GM18505 (cell line): ENCODE measurements around the gene OIT3.
"Not testable (repeated sequence)": the region's sequence is repeated elsewhere in the genome, so short reads cannot be mapped to it uniquely, and the experiment has no call there.

Experiments used
- ATAC-seq: cut with Tn5 transposase; IDR thresholded peaks from one replicate; pipeline ENCODE4 v1.9.1; 2021; ENCODE audit not compliant: unreplicated experiment
- POLR2A ChIP-seq: IDR thresholded peaks from 4 replicates; pipeline ENCODE4 v1.6.1; 2011; ENCODE audit warnings: borderline replicate concordance; ENCODE audit not compliant: insufficient read depth, insufficient read length; ENCODE audit errors: extremely low read depth

Gene OIT3

GRCh38 chr10:72885953-72886352, 7.6 kb upstream of the OIT3 start:
- ATAC-seq, result no peak
- TF ChIP-seq POLR2A, result no peak

- ATAC-seq, result no peak
- no peak for TF ChIP-seq POLR2A
Measured at GRCh38 chr10:72886621-72887020, 6.9 kb upstream of the OIT3 start.

DNA sequence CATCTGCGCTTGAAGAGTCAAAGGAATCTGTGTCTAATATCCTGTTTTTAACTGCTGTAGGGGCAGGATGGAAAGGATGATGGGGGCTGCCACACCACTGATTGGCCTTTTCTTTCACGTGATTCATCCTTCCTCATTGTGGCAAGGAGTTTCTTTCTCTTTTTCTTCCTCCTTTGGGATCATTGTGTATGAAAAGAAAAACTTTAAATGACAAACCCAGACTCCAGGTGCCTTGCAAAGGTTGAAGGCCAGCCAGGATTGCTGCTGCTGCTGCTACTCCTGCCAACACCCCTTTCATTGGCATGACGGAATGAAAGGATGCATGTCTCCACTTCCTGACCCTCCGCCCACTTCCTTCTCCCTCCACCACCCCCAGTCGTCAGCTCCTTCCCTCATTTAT, 6.5 kb upstream of the OIT3 start:
- TF ChIP-seq POLR2A, result no peak
- no peak for ATAC-seq

- no peak for TF ChIP-seq POLR2A
- no peak for ATAC-seq
Measured at GRCh38 chr10:72888151-72888638, 5.3 kb upstream of the OIT3 start.

DNA sequence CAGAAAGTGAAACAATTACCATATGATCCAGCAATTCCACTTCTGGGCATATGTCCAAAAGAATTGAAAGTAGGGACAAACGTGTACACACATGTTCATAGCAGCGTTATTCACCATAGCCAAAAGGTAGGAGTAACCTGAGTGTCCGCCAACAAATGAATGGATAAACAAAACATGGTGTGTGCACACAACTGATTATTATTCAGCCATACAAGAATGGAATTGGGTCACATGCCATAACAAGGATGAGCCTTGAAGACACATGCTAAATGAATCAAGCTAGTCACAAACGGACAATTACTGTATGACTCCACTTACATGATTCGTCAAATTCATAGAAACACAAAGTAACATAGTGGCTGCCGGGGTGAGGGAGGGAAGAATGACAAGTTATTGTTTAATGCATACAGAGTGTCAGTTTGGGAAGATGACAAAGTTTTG, 4.1 kb upstream of the OIT3 start:
- no peak for TF ChIP-seq POLR2A
- ATAC-seq, result no peak

DNA sequence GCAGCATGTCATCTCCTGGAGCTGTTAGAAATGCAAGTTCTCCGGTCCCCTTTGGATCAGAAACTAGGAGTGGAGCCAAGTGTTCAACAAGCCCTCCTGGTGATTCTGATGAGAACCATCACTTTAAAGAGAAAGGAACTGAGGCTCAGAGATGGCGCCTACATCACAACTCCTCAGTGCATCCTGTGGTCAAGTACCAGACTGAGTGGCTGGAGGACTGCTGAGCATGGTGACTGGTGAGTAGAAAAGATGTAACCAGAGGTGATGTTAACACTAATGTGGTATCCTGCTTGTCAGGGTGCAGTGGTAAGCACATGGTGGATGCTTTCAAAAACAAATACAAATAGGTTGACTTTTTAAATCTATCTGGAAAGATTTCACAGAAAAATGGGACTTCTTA, 3.5 kb upstream of the OIT3 start:
- ATAC-seq, result no peak
- no peak for TF ChIP-seq POLR2A

GRCh38 chr10:72895236-72895850, 1.8 kb downstream of the OIT3 start:
- TF ChIP-seq POLR2A, result no peak
- ATAC-seq, result no peak

DNA sequence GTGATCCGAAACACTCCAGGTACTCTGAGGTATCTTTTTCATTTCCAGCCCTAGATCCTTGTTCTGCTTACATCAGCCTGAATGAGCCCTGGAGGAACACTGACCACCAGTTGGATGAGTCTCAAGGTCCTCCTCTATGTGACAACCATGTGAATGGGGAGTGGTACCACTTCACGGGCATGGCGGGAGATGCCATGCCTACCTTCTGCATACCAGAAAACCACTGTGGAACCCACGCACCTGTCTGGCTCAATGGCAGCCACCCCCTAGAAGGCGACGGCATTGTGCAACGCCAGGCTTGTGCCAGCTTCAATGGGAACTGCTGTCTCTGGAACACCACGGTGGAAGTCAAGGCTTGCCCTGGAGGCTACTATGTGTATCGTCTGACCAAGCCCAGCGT, 5.1 kb downstream of the OIT3 start:
- TF ChIP-seq POLR2A, result no peak
- no peak for ATAC-seq

- TF ChIP-seq POLR2A, result no peak
- ATAC-seq, result no peak
Measured at GRCh38 chr10:72899545-72899944, 6.0 kb downstream of the OIT3 start.

DNA sequence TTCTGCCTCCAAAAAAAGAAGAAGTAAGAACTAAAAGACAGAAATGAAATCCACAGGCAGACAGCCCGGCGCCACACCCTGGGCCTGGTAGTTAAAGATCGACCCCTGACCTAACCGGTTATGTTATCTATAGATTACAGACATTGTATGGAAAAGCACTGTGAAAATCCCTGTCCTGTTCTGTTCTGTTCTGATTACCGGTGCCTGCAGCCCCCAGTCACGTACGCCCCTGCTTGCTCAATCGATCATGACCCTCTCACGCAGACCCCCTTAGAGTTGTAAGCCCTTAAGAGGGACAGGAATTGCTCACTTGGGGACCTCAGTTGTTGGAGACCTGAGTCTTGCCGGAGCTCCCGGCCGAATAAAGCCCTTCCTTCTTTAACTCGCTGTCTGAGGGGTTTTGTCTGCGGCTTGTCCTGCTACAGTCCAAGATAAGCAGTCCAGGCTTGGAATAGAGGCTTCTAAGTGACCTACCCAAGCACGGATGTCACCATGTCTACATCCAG, 10.5 kb downstream of the OIT3 start:
- not testable (repeated sequence) for ATAC-seq

DNA sequence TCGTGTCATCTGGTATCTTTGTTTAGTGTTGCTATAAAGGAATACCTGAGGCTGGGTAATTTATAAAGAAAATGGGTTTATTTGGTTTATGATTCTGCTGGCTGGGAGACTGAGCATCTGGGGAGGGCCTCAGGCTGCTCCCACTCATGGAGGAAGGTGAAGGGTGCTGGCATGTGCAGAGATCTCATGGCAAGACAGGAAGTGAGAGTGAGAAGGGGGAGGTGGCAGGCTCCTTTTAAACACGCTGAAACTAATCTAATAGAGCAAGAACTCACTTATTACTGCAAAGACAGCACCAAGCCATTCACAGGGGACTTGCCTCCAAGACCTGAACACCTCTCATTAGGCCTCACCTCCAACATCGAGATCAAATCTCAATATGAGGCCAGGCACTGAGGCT, 11.3 kb downstream of the OIT3 start:
- no peak for ATAC-seq

DNA sequence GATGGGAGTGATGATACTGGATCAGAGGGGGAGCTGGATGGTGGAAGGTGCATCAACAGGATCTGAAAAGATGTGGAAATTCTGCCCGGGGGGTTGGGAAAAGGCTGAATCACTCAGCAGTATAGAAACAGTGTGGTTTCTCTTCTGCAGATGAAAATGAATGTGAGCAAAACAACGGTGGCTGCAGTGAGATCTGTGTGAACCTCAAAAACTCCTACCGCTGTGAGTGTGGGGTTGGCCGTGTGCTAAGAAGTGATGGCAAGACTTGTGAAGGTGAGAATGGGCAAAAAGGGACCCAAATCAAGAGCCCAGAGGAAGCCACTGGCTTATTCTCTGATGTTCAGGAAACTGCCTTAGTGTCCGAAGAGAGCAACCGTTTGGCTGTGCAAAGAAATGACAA, 12.9 kb downstream of the OIT3 start:
- no peak for TF ChIP-seq POLR2A
- no peak for ATAC-seq

More for the DNA sequence above, 11.3 kb downstream of the OIT3 start:
- TF ChIP-seq POLR2A, result no peak

GRCh38 chr10:72910705-72911104, 17.2 kb downstream of the OIT3 start:
- no peak for TF ChIP-seq POLR2A
- ATAC-seq, result no peak

GRCh38 chr10:72911758-72912157, 18.2 kb downstream of the OIT3 start:
- ATAC-seq, result no peak
- no peak for TF ChIP-seq POLR2A

GRCh38 chr10:72912736-72913135, 19.2 kb downstream of the OIT3 start:
- no peak for TF ChIP-seq POLR2A
- ATAC-seq, result no peak

GRCh38 chr10:72913287-72913686, 19.7 kb downstream of the OIT3 start:
- ATAC-seq, result no peak
- TF ChIP-seq POLR2A, result no peak

GRCh38 chr10:72917201-72917600, 23.7 kb downstream of the OIT3 start:
- not testable (repeated sequence) for ATAC-seq

- ATAC-seq, result not testable (repeated sequence)
Measured at GRCh38 chr10:72917803-72918332, 24.3 kb downstream of the OIT3 start.
